K562 (cell line): ENCODE measurements around the gene ITPA. TPM values are rescaled to one million over a fixed set of nuclear protein-coding genes. Genes with fewer than 3 reads are reported as not detected.

Experiments
- ATAC-seq: fragments of 200-7000 bp; cut with Tn5 transposase; 3 replicates; pipeline ENCODE4 v1.9.1; 2020; ENCODE audit warnings: moderate library complexity
- BruUV-seq: library from RNA; stranded (reverse); fragments of 400-500 nt; replicated peaks from 2 replicates; lab custom pipeline; 2021; lab: Mats Ljungman, UMichigan
- CTCF ChIA-PET: fragments of 300-600 bp; formaldehyde crosslinking; extraction: SDS; loops from one replicate; lab custom pipeline; 2021; ENCODE audit warnings: low intra/inter-chr PET ratio; lab: Yijun Ruan, JAX
- POLR2A ChIA-PET: fragments of 300-600, 350-650 bp; sonication (Branson Sonifier 250); formaldehyde crosslinking; extraction: SDS; loops from one replicate; lab custom pipeline; 2021; ENCODE audit warnings: antibody characterized with exemption, inconsistent platforms; lab: Yijun Ruan, JAX
- DNase-seq, 4 experiments: peaks; one replicate each; pipeline versions ENCODE4 v3.0.0 to v3.0.0-alpha.2; 2011 to 2018; ENCODE audit warnings: low spot score in 3 of 4, mixed read lengths in 3 of 4; ENCODE audit errors: extremely low read depth in 1 of 4
- FAIRE-seq: peaks from 2 replicates; lab custom pipeline; 2011; peaks lifted over from hg19 to GRCh38; lab: Jason Lieb, UNC
- H2AFZ ChIP-seq: 2 replicates; pipeline ENCODE4 v1.6.0; 2011; ENCODE audit warnings: low read depth, low read length, control low read depth, inconsistent platforms
- H3K27ac ChIP-seq: fragments of 200-600 bp; 3 replicates; pipeline ENCODE4 v1.8.0; 2011; ENCODE audit warnings: low read depth, mild to moderate bottlenecking, control low read depth, inconsistent platforms, low read length, moderate library complexity, mixed read lengths; ENCODE audit errors: extremely low read depth
- H3K27me3 ChIP-seq, 2 experiments: fragments of 300-600 bp in 1 of 2; 2 replicates in 1 of 2; 3 replicates in 1 of 2; pipeline versions ENCODE4 v1.6.0 to v1.8.0; 2011; ENCODE audit warnings: inconsistent platforms in 2 of 2, low read length in 2 of 2, mild to moderate bottlenecking in 1 of 2, mixed read lengths in 1 of 2, moderate library complexity in 1 of 2; ENCODE audit not compliant: control insufficient read depth in 2 of 2, insufficient read depth in 2 of 2
- H3K36me3 ChIP-seq: fragments of 300-600 bp; 3 replicates; pipeline ENCODE4 v1.8.0; 2011; ENCODE audit warnings: mild to moderate bottlenecking, low read length, inconsistent platforms; ENCODE audit not compliant: control insufficient read depth, insufficient read depth
- H3K4me1 ChIP-seq, 2 experiments: fragments of 200-600 bp in 1 of 2; replicated peaks in 1 of 2; 2 replicates in 1 of 2; 3 replicates in 1 of 2; pipeline versions ENCODE4 v1.5.1 to v1.8.0; 2011; ENCODE audit warnings: inconsistent platforms in 2 of 2, low read length in 2 of 2, mild to moderate bottlenecking in 1 of 2, mixed read lengths in 1 of 2, moderate library complexity in 1 of 2; ENCODE audit not compliant: control insufficient read depth in 2 of 2, insufficient read depth in 2 of 2
- H3K4me2 ChIP-seq: 2 replicates; pipeline ENCODE4 v1.6.1; 2011; ENCODE audit warnings: low read length, control low read depth, inconsistent platforms, mixed read lengths; ENCODE audit not compliant: insufficient read depth
- H3K4me3 ChIP-seq: fragments of 200-600 bp; sonication (generic), shearing (Covaris generic); 2 replicates; pipeline ENCODE4 v1.5.1; 2016; ENCODE audit warnings: control low read depth, inconsistent platforms
- H3K79me2 ChIP-seq: fragments of 200-600 bp; 3 replicates; pipeline ENCODE4 v1.8.0; 2011; ENCODE audit warnings: low read length, inconsistent platforms; ENCODE audit not compliant: control insufficient read depth, insufficient read depth
- H3K9ac ChIP-seq, 2 experiments: 2 replicates each; pipeline versions ENCODE4 v1.6.0 to v1.6.1; 2011; ENCODE audit warnings: low read depth in 2 of 2, low read length in 2 of 2, control low read depth in 1 of 2, inconsistent platforms in 1 of 2, mild to moderate bottlenecking in 1 of 2, mixed read lengths in 1 of 2; ENCODE audit not compliant: insufficient read depth in 1 of 2
- H3K9me1 ChIP-seq: one replicate; pipeline ENCODE4 v1.6.0; 2011; ENCODE audit warnings: inconsistent platforms, mild to moderate bottlenecking, low read length, moderate library complexity; ENCODE audit not compliant: control insufficient read depth, insufficient read depth
- H3K9me3 ChIP-seq: replicated peaks from 2 replicates; pipeline ENCODE4 v1.5.1; 2011; ENCODE audit warnings: low read depth, low read length, inconsistent platforms; ENCODE audit not compliant: control insufficient read depth, insufficient read depth
- H4K20me1 ChIP-seq: replicated peaks from 2 replicates; pipeline ENCODE4 v1.6.1; 2011; ENCODE audit warnings: low read length, inconsistent platforms, mixed read lengths; ENCODE audit not compliant: control insufficient read depth, insufficient read depth
- ELF4 ChIP-seq: fragments of 450-650 bp; formaldehyde crosslinking; IDR thresholded peaks from 2 replicates; pipeline ENCODE4 v1.4.0; 2022; ENCODE audit warnings: missing genetic modification characterization
- HDAC2 ChIP-seq: fragments of 450-650 bp; IDR thresholded peaks from 2 replicates; pipeline ENCODE4 v1.6.1; 2016; ENCODE audit warnings: mild to moderate bottlenecking
- KDM2B ChIP-seq: fragments of 250-450 bp; sonication (Bioruptor Pico); IDR thresholded peaks from 2 replicates; pipeline ENCODE4 v1.8.0; 2021; ENCODE audit warnings: mild to moderate bottlenecking, moderate library complexity
- PRPF4 ChIP-seq: fragments of 200-400 bp; formaldehyde crosslinking; IDR thresholded peaks from one replicate; pipeline ENCODE4 v1.6.1; 2017; ENCODE audit warnings: low read length, low read depth, mild to moderate bottlenecking; ENCODE audit not compliant: insufficient read depth, poor library complexity, severe bottlenecking
- PTTG1 ChIP-seq: fragments of 450-650 bp; IDR thresholded peaks from 2 replicates; pipeline ENCODE4 v1.6.1; 2016; ENCODE audit warnings: low read depth, mild to moderate bottlenecking, missing genetic modification characterization, missing compliant biosample characterization
- RBFOX2 ChIP-seq: fragments of 200-400 bp; formaldehyde crosslinking; IDR thresholded peaks from 2 replicates; pipeline ENCODE4 v1.6.1; 2017; ENCODE audit warnings: low read depth, mild to moderate bottlenecking, low read length, moderate library complexity
- WGBS: fragments of 100-300 bp; shearing (Covaris generic); methylation state at CpG from one replicate; pipeline ENCODE4 v1.1.6; 2016; ENCODE audit warnings: low coverage, mixed read lengths; ENCODE audit not compliant: insufficient coverage; ENCODE audit errors: missing lambda C conversion rate; 5-methylcytosine and 5-hydroxymethylcytosine counted together
- in situ Hi-C: fragments of 300-500 bp; cut with MboI; formaldehyde crosslinking; loops from 4 replicates; pipeline ENCODE4 v1.15.0; 2018; ENCODE audit warnings: inconsistent platforms, mixed read lengths
- intact Hi-C: fragments of 100-400 bp; cut with micrococcal nuclease; formaldehyde crosslinking; loops from 2 replicates; pipeline ENCODE4 v1.14.2; 2022
- polyA plus RNA-seq, 8 experiments: library from polyadenylated mRNA; depleted of rRNA in 4 of 8; stranded (reverse) in 5 of 8; unstranded in 3 of 8; fragments of >200 nt; fragmentation: Nextera tagmentation in 2 of 8; fragmentation: Illumina TruSeq in 1 of 8; extraction: Ambion mirVana in 2 of 8; extraction: Trizol in 1 of 8; gene quantifications; 2 replicates each; pipeline versions ENCODE4 v1.2.1 to v1.2.3, GENCODE V29; 2011 to 2014; ENCODE audit warnings: inconsistent platforms in 1 of 8, missing spikeins in 1 of 8
- total RNA-seq, 7 experiments: library from RNA; depleted of rRNA in 6 of 7; stranded (reverse); fragments of >200 nt in 6 of 7; fragmentation: Illumina TruSeq in 2 of 7; extraction: Trizol in 2 of 7; gene quantifications; 2 replicates each; pipeline versions ENCODE4 v1.2.1 to v1.2.3, GENCODE V29; 2011 to 2021; ENCODE audit warnings: low replicate concordance in 1 of 7
- TF ChIP-seq, protein P1 (sequence below): conservative IDR thresholded peaks from 2 replicates; pipeline ENCODE4 v1.6.1; 2011; ENCODE audit warnings: low read depth, mild to moderate bottlenecking, low read length; ENCODE audit not compliant: control insufficient read depth

ITPA gene
- total and polyA plus RNA-seq, 9 of the 15 experiments (the other 6 are each of a cell fraction or from before 2014, with no cell fraction given), result 5.0 to 79.7 (median 36.7) TPM

- H3K9ac ChIP-seq, result no peak overlapping the region
- no peaks in the 10 kb centered on the region for H3K9me3 ChIP-seq
- no TSS peak for BruUV-seq
- peaks cover 0 to 5% of the 10 kb centered on the region in 2 experiments; a peak in 2 of 5 replicates for H3K4me1 ChIP-seq
- peaks cover 47% of the 10 kb centered on the region; the same call in 2 of the 3 replicates for H3K36me3 ChIP-seq
- H4K20me1 ChIP-seq, result no peaks in the 10 kb centered on the region
- no peak overlapping the region for H2AFZ ChIP-seq
- POLR2A ChIA-PET, result interaction anchor here (0.6 to 1.3 kb wide), 2 partner anchors 19 to 113 kb away, joined by 3 to 5 read pairs; partner anchors contain the start of gene ITPA
- WGBS, result 76% methylated on average over 4 of the region's 4 CpGs
- H3K27ac ChIP-seq, result no peak overlapping the region
- FAIRE-seq (no peak), DNase-seq (no peak), ATAC-seq (no peak)
- CTCF ChIA-PET, result no interaction called here
- no peak overlapping the region for H3K4me2 ChIP-seq
- H3K9me1 ChIP-seq, result no peaks in the 10 kb centered on the region
- H3K4me3 ChIP-seq, result no peak overlapping the region
- no peaks in the 10 kb centered on the region for H3K79me2 ChIP-seq
- in situ Hi-C loops, result no loop called here
- intact Hi-C loops, result no loop called here
- H3K27me3 ChIP-seq, result no peaks in the 10 kb centered on the region
- TF ChIP-seq KDM2B (CRISPR knock-in tag) (no peak), PTTG1 (tag) (no peak), ELF4 (CRISPR knock-in tag) (no peak), PRPF4 (no peak), HDAC2 (no peak)
These were observed 19.7 kb upstream of the ITPA start for GRCh38 chr20:3189561-3190131.

- DNase-seq, result no peak
- Histone ChIP-seq H3K27ac (no peak overlapping the region), H4K20me1 (no peaks in the 10 kb centered on the region), H3K36me3 (peaks cover 58% of the 10 kb centered on the region; the same call in 2 of the 3 replicates), H3K9me3 (no peaks in the 10 kb centered on the region), H2AFZ (no peak overlapping the region)
- intact Hi-C loops, result no loop called here
- no TSS peak for BruUV-seq
- no peak for FAIRE-seq
- in situ Hi-C loops, result no loop called here
- TF ChIP-seq, protein P1, sequence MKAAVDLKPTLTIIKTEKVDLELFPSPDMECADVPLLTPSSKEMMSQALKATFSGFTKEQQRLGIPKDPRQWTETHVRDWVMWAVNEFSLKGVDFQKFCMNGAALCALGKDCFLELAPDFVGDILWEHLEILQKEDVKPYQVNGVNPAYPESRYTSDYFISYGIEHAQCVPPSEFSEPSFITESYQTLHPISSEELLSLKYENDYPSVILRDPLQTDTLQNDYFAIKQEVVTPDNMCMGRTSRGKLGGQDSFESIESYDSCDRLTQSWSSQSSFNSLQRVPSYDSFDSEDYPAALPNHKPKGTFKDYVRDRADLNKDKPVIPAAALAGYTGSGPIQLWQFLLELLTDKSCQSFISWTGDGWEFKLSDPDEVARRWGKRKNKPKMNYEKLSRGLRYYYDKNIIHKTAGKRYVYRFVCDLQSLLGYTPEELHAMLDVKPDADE, result no peak
- 0 out of 2 replicates have a peak, but pooled peaks have one; percentile 29 for TF ChIP-seq RBFOX2
- TF ChIP-seq, all 486 proteins: peak for 1
- no peak overlapping the region for H3K4me2 ChIP-seq
- H3K27me3 ChIP-seq, result no peaks in the 10 kb centered on the region
- CTCF ChIA-PET, result no interaction called here
- H3K4me1 ChIP-seq, result peaks cover 0 to 5% of the 10 kb centered on the region in 2 experiments; a peak in 2 of 5 replicates
- no peaks in the 10 kb centered on the region for H3K79me2 ChIP-seq
- no peaks in the 10 kb centered on the region for H3K9me1 ChIP-seq
- H3K9ac ChIP-seq, result no peak overlapping the region
- no peak overlapping the region for H3K4me3 ChIP-seq
- WGBS, result 93% methylated on average over 12 of the region's 14 CpGs
- no peak for ATAC-seq
- POLR2A ChIA-PET, result no interaction called here
These were observed 18.6 kb upstream of the ITPA start for GRCh38 chr20:3190681-3191111.
